PC-3 (cell line): ENCODE measurements around the gene CACNA1C. TPM values are rescaled to one million over a fixed set of nuclear protein-coding genes. Genes with fewer than 3 reads are reported as not detected.

Experiments
- ATAC-seq: fragments of 200-7000 bp; cut with Tn5 transposase; 2 replicates; pipeline ENCODE4 v1.9.1; 2020; ENCODE audit warnings: mild to moderate bottlenecking, moderate library complexity
- BruUV-seq: library from RNA; stranded (reverse); fragments of 400-500 nt; replicated peaks from 2 replicates; lab custom pipeline; 2021; lab: Mats Ljungman, UMichigan
- CTCF ChIA-PET: fragments of 300-600 bp; sonication (Branson Sonifier 250); formaldehyde crosslinking; loops from one replicate; lab custom pipeline; 2022; ENCODE audit warnings: antibody characterized with exemption; lab: Charles Lee
- POLR2A ChIA-PET: fragments of 300-600 bp; sonication (Branson Sonifier 250); formaldehyde crosslinking; loops from one replicate; lab custom pipeline; 2022; ENCODE audit warnings: antibody characterized with exemption; ENCODE audit not compliant: unreplicated experiment; lab: Charles Lee
- DNase-seq: peaks from one replicate; pipeline ENCODE4 v3.0.0-alpha.2; 2015
- H2AFZ ChIP-seq: fragments of 300-600 bp; sonication (generic); 2 replicates; pipeline ENCODE4 v1.6.0; 2016; ENCODE audit warnings: antibody characterized with exemption, low read length
- H3F3A ChIP-seq: fragments of 300-600 bp; sonication (generic); one replicate; pipeline ENCODE4 v1.6.0; 2017; ENCODE audit warnings: antibody characterized with exemption, low read length, control low read depth, mild to moderate bottlenecking; ENCODE audit not compliant: unreplicated experiment
- H3K27ac ChIP-seq: fragments of 300-600 bp; sonication (generic); 2 replicates; pipeline ENCODE4 v1.5.1; 2016; ENCODE audit warnings: mild to moderate bottlenecking, low read length
- H3K27me3 ChIP-seq: fragments of 300-600 bp; sonication (generic); 2 replicates; pipeline ENCODE4 v1.6.1; 2016; ENCODE audit warnings: low read length, mixed read lengths
- H3K36me3 ChIP-seq: fragments of 300-600 bp; sonication (generic); 2 replicates; pipeline ENCODE4 v1.6.1; 2016; ENCODE audit warnings: low read depth, mixed run types, low read length, mixed read lengths
- H3K4me1 ChIP-seq: fragments of 300-600 bp; sonication (generic); 2 replicates; pipeline ENCODE4 v1.5.1; 2016; ENCODE audit warnings: low read length; ENCODE audit not compliant: insufficient read depth
- H3K4me2 ChIP-seq: fragments of 300-600 bp; sonication (generic); 2 replicates; pipeline ENCODE4 v1.6.0; 2016; ENCODE audit warnings: low read length
- H3K4me3 ChIP-seq: fragments of 300-600 bp; sonication (generic); 2 replicates; pipeline ENCODE4 v1.5.1; 2016; ENCODE audit warnings: mild to moderate bottlenecking, low read length, mixed read lengths
- H3K79me2 ChIP-seq: fragments of 300-600 bp; sonication (generic); 2 replicates; pipeline ENCODE4 v1.6.1; 2017; ENCODE audit warnings: low read length, mixed read lengths
- H3K9ac ChIP-seq: fragments of 300-600 bp; sonication (generic); 2 replicates; pipeline ENCODE4 v1.6.0; 2016; ENCODE audit warnings: mild to moderate bottlenecking, low read length
- H3K9me2 ChIP-seq: fragments of 300-600 bp; sonication (generic); replicated peaks from 2 replicates; pipeline ENCODE4 v1.6.1; 2016; ENCODE audit warnings: mixed run types, low read length, mixed read lengths
- H3K9me3 ChIP-seq: fragments of 300-600 bp; sonication (generic); 2 replicates; pipeline ENCODE4 v1.6.1; 2016; ENCODE audit warnings: low read length, mixed read lengths
- H4K20me1 ChIP-seq: fragments of 300-600 bp; sonication (generic); 2 replicates; pipeline ENCODE4 v1.6.1; 2016; ENCODE audit warnings: low read length, mixed read lengths
- EZH2 ChIP-seq: fragments of 300-600 bp; sonication (generic); IDR thresholded peaks from one replicate; pipeline ENCODE4 v1.6.1; 2017; ENCODE audit warnings: antibody characterized with exemption, mild to moderate bottlenecking, low read length; ENCODE audit not compliant: unreplicated experiment
- EZH2phosphoT487 ChIP-seq: fragments of 300-600 bp; sonication (generic); IDR thresholded peaks from 2 replicates; pipeline ENCODE4 v1.6.1; 2018; ENCODE audit warnings: mild to moderate bottlenecking, antibody characterized with exemption, low read length, borderline replicate concordance
- intact Hi-C: fragments of 100-400 bp; cut with micrococcal nuclease; formaldehyde crosslinking; loops from 2 replicates; pipeline ENCODE4 v1.9.0; 2023
- total RNA-seq: library from RNA; depleted of rRNA; stranded (reverse); fragments of >200 nt; gene quantifications from 2 replicates; pipeline ENCODE4 v1.2.3, GENCODE V29; 2014
- TF ChIP-seq, protein P1 (sequence below): fragments of 300-600 bp; sonication (generic); conservative IDR thresholded peaks from 2 replicates; pipeline ENCODE4 v1.5.1; 2017; ENCODE audit warnings: antibody characterized with exemption, low read depth, mild to moderate bottlenecking, low read length

The CACNA1C gene
- total RNA-seq, 1 experiment from 2014 or later: not detected

DNA sequence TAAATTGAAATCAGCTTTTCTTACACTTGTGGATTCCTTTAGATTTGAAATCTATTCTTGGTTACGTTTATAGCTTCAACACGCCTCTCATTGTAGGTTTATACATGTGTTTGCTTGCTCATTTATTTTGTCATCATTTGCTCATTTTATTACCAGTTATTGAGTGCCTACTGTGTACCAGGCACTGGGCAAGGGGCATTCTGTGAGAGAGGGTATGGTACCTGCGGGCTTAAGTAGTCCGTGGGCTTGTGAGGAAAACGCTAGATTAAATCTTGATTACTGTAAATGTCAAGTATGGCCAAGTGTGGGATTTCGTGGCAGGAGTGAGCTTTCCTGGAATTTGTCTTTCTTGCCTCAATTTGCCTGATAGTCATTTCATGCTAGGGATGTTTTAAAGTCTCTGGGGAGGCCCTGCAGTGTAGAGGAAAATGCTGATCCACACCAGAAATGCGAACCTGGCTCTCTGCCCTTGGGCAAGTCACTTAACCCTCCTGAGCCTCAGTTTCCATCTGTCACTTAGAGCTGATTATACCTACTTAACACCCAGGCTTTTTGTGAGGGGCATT lies 92.7 kb downstream of the CACNA1C start:
- Histone ChIP-seq H3F3A (no peaks in the 10 kb centered on the region), H3K27ac (no peak overlapping the region), H3K9me2 (no peaks in the 10 kb centered on the region), H4K20me1 (no peaks in the 10 kb centered on the region), H3K4me2 (no peak overlapping the region), H3K36me3 (no peaks in the 10 kb centered on the region), H3K4me1 (no peaks in the 10 kb centered on the region), H3K79me2 (no peaks in the 10 kb centered on the region), H3K27me3 (peaks cover 51% of the 10 kb centered on the region), H2AFZ (no peak overlapping the region), H3K4me3 (no peak overlapping the region), H3K9ac (no peak overlapping the region), H3K9me3 (no peaks in the 10 kb centered on the region)
- DNase-seq (no peak), ATAC-seq (no peak)
- CTCF ChIA-PET: no interaction called here
- intact Hi-C loops: no loop called here
- no TSS peak for BruUV-seq
- TF ChIP-seq EZH2phosphoT487 (no peak), EZH2 (no peak)
- TF ChIP-seq, protein P1, sequence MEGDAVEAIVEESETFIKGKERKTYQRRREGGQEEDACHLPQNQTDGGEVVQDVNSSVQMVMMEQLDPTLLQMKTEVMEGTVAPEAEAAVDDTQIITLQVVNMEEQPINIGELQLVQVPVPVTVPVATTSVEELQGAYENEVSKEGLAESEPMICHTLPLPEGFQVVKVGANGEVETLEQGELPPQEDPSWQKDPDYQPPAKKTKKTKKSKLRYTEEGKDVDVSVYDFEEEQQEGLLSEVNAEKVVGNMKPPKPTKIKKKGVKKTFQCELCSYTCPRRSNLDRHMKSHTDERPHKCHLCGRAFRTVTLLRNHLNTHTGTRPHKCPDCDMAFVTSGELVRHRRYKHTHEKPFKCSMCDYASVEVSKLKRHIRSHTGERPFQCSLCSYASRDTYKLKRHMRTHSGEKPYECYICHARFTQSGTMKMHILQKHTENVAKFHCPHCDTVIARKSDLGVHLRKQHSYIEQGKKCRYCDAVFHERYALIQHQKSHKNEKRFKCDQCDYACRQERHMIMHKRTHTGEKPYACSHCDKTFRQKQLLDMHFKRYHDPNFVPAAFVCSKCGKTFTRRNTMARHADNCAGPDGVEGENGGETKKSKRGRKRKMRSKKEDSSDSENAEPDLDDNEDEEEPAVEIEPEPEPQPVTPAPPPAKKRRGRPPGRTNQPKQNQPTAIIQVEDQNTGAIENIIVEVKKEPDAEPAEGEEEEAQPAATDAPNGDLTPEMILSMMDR: no peak
- POLR2A ChIA-PET: no interaction called here

DNA sequence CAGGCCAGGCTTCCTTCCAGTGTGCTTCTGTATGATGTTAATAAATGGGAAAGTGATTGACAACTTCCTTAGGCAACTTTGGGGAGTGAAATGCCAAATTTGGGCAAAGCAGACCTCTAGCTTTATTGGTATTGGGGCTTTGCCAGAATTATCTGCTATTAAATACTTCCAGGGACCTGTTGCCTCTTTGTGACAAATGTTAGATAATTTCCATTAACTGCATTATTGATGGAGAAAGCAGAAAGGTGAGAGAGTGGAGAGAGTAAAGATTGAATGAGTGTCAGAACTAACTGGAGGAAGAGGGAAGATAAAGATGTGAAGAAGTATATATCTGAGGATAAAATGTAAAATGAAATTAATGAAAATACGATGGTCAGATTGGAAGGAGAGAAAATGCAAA lies 94.5 kb downstream of the CACNA1C start:
- no peak overlapping the region for H3K4me2 ChIP-seq
- H4K20me1 ChIP-seq: no peaks in the 10 kb centered on the region
- TF ChIP-seq, protein P1: no peak
- TF ChIP-seq EZH2phosphoT487 (no peak), EZH2 (no peak)
- H3K9ac ChIP-seq: no peak overlapping the region
- peaks cover 46% of the 10 kb centered on the region for H3K27me3 ChIP-seq
- no peak overlapping the region for H2AFZ ChIP-seq
- no peaks in the 10 kb centered on the region for H3K79me2 ChIP-seq
- intact Hi-C loops: no loop called here
- ATAC-seq (no peak), DNase-seq (no peak)
- H3K4me1 ChIP-seq: no peaks in the 10 kb centered on the region
- H3K27ac ChIP-seq: no peak overlapping the region
- BruUV-seq: no TSS peak
- H3K4me3 ChIP-seq: no peak overlapping the region
- no peaks in the 10 kb centered on the region for H3F3A ChIP-seq
- CTCF ChIA-PET: no interaction called here
- POLR2A ChIA-PET: no interaction called here
- no peaks in the 10 kb centered on the region for H3K9me2 ChIP-seq
- no peaks in the 10 kb centered on the region for H3K36me3 ChIP-seq
- no peaks in the 10 kb centered on the region for H3K9me3 ChIP-seq

DNA sequence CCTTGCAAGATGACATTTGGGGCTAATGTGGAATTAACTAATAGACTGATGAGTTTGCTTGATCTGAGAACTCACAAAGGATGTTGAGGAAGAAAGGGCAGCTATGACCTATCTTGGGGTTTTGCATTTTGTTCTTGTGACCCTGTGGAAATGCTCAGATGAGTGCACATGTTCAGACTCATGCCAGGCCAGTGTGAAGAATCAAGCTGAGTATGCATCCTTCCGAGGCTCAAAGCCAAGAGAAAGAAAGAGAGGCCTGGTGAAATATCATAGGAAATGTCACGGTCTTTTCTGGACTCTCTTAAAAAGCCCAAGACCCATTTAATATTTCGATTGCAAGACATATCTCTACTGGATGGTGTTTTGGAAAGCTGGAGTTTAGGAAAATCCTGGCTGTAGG lies 96.3 kb downstream of the CACNA1C start:
- ChIA-PET POLR2A (no interaction called here), CTCF (no interaction called here)
- Histone ChIP-seq H3F3A (no peaks in the 10 kb centered on the region), H3K4me3 (no peak overlapping the region), H2AFZ (no peak overlapping the region), H3K79me2 (no peaks in the 10 kb centered on the region), H3K4me1 (no peaks in the 10 kb centered on the region), H3K27me3 (peaks cover 44% of the 10 kb centered on the region), H3K9me3 (no peaks in the 10 kb centered on the region), H3K27ac (no peak overlapping the region), H3K4me2 (no peak overlapping the region), H4K20me1 (no peaks in the 10 kb centered on the region), H3K9me2 (no peaks in the 10 kb centered on the region), H3K36me3 (no peaks in the 10 kb centered on the region), H3K9ac (no peak overlapping the region)
- no TSS peak for BruUV-seq
- ATAC-seq (no peak), DNase-seq (no peak)
- TF ChIP-seq, protein P1: no peak
- TF ChIP-seq EZH2 (no peak), EZH2phosphoT487 (no peak)
- intact Hi-C loops: no loop called here
